GM12873 (cell line): ENCODE measurements around the gene NCBP3.

Experiments used
- TF ChIP-seq, protein P1 (sequence below): IDR thresholded peaks from 2 replicates; pipeline ENCODE4 v1.5.1; 2012; ENCODE audit warnings: low read depth, mild to moderate bottlenecking, moderate library complexity, low read length, control low read depth; ENCODE audit not compliant: insufficient read depth; ENCODE audit errors: missing control alignments

NCBP3 gene

DNA sequence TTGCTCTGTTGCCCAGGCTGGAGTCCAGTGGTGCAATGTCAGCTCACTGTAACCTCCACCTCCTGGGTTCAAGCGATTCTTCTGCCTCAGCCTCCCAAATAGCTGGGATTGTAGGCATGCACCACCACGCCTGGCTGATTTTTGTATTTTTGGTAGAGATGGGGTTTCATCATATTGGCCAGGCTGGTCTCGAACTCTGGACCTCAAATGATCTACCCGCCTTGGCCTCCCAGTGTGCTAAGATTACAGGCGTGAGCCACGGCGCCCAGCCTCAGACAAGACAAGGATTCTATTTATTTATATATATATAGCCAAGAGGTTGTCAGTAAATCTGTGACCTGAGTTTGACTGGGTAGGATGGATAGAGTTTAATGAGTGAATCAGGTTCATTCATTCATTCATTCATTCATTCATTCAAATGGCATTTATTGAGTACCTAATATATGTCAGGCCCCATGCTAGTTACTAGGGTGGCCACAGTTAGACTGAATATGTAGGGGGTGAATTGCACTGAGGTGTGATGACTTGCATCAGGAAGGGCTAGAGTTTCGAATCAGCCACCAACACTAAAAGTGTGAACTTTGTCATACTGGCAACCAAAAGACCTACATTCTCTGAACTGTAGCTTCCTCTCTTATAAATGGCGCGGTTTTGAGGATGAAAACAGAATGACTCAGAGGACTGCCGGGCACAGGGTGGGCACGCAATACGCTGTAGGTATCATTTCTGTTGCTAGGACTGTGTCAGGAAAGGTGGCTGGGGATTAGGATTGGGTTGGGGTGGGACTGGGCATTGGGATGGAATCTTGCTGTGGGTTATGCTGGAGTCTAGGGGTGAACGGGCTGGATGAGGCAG is 82.9 kb downstream of the NCBP3 start:
- TF ChIP-seq, protein P1, sequence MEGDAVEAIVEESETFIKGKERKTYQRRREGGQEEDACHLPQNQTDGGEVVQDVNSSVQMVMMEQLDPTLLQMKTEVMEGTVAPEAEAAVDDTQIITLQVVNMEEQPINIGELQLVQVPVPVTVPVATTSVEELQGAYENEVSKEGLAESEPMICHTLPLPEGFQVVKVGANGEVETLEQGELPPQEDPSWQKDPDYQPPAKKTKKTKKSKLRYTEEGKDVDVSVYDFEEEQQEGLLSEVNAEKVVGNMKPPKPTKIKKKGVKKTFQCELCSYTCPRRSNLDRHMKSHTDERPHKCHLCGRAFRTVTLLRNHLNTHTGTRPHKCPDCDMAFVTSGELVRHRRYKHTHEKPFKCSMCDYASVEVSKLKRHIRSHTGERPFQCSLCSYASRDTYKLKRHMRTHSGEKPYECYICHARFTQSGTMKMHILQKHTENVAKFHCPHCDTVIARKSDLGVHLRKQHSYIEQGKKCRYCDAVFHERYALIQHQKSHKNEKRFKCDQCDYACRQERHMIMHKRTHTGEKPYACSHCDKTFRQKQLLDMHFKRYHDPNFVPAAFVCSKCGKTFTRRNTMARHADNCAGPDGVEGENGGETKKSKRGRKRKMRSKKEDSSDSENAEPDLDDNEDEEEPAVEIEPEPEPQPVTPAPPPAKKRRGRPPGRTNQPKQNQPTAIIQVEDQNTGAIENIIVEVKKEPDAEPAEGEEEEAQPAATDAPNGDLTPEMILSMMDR, result no peak

DNA sequence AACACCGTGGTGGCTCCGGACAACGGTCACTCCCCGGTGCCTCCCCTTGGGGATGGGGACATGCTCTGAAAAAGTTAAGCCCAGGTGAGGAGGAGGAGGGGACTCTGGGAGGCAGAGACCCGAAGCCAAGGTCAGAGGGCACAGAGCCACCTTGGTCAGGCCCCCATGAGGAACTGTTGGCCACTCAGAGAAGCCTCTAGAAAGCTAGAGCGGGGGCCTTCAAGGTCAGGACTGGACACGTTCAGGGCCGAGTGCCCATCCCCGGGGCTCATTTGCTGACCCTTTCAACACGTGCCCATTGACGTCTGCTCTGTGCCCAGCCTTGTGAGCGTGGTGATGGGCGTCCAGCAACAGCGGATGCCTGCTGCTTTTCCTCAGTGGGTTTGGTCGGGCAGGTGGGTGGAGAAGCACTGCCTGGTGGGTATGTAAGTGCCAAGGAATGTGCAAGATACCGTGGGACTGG is 84.1 kb downstream of the NCBP3 start:
- TF ChIP-seq, protein P1, result no peak

DNA sequence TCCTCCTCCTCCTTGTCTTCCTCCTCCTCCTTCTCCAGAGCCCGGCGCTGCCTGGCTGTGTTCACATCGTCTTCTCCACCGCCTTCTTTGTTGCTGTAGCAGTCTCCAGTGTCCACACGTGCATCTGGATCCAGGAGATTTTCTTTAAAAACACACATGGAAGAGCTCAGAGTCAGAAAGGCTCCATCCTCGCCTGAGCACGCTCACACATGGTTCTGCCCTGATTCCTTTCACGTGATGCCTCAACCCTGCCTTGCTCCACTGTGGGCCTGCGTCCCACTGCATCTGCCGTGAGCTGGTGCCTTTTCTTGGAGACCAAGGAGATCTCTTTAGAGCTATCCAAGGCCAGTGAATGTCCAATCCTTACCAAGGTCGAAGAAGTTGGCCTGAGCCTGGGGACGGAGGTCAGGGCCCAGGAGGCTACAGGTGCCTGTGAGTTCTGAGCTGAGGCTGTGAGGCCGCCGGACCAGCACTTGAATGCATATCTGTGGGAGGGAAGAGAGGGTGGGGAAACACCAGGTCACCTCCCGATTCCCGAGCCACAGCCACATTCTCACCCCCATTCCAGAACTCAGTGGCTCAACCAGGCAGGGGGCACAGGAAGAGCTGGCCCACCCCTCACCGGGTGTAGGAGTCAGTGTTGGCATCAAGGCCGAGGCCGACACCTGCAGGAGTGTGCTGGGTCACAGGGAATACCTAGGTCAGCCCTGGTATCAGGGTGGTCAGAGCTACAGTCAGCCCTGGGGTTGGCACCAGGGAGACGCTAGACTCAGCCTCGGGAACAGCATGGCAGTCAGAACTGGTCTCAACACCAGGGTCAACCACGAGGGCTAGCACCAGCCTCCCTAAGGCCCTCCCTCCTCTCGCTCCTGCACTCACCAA is 84.8 kb downstream of the NCBP3 start:
- TF ChIP-seq, protein P1, result no peak

DNA sequence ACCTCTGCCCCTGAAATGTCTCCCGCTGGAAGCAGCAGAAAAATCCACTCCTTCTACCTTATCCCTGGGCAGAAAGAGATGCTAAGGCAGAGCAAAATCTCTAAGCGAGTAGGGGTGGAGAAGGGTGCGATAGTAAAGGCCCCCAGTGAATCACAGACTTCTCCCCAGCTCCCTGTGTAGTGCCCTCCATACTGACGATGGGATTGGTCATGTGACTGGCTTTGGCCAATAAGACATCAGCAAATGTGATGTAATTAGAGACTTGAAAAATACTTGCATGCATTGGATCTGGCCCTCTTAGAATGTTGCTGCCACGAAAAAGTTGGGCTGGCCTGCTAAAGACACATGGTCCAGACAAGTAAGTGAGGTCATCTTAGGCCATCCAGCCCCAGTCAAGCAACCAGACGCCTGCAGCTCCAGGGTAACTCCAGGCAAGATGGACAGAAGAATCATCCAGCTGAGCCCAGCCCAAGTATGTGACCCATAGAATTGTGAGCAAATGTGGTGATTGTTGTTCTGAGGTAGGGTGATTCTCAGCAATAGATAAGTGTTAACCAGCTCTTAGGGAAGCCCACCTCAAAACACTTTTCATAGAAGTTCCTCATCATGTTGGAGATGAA is 86.3 kb downstream of the NCBP3 start:
- TF ChIP-seq, protein P1, result no peak

DNA sequence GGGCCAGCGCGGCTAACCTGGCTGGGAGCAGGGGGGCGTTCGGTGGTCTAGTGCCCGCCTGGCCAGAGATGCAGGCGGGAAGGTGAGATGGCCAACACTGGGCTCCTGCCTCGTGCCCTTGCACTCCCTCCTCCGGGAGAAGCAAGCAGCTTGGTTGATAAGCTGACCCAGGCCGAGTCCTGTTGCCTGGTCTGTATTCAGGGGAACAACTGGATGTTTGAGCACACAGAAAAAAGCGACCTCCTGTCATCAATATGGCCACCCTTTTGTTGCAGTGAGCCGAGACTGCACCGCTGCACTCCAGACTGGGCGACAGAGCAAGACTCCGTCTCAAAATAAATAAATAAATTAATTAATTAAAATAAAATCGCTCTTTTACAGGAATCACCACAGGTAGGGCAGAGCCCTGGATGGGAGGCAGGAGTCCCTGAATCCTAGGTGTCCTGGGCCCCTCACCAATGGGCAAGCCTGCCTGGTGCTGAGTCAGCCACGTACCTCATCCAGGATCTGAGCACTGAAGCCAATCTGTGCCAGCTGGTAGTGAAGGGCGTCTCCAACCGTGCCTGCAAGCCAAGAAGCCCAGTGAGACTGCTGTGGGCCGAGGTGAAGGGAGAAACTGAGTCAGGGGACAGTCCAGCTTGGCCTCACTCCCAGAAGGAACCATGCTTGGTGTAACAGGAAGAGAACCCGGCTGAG is 90.6 kb downstream of the NCBP3 start:
- TF ChIP-seq, protein P1, result no peak

DNA sequence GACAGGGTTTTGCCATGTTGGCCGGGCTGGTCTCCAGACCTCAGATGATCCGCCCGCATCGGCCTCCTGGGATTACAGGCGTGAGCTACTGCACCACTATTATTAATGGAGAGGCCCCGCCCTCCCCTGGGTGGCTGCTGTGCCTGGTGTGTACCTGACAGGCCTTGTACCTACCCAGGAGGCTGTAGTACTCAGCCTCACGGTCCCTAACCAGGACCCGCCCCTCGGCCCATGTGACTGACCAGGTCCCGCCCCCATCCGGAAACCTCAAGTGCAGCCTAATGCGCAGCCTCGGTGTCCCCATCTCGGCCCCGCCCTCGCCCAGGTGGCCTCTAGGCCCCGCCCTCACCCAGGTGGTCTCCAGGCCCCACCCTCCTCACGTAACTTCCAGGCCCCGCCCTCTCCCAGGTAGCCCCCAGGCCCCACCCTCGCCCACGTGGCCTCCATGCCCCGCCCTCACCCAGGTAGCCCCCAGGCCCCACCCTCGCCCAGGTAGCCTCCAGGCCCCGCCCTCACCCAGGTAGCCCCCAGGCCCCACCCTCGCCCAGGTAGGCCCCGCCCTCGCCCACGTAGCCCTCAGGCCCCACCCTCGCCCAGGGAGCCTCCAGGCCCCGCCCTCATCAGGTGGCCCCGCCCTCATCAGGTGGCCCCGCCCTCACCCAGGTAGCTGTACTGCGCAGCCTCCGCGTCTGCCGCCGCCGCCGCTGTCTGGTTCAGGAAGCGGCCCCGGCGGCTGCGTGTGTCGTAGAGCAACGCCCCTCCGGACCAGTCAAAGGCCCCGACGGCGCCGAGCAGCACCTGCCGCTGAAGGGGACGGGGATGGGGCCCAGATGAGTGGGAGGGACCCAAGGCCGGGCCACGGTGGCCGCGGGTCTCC is 91.3 kb downstream of the NCBP3 start:
- TF ChIP-seq, protein P1, result no peak
